Left colon (tissue), 2 donors: ENCODE data around the gene RNF157. TPM values are rescaled to one million over a fixed set of nuclear protein-coding genes. Genes with fewer than 3 reads are reported as not detected.
A peak's percentile ranks its signal among the peaks of the same experiment; 100 is the strongest.

ENCODE experiments used
- ATAC-seq: fragments of 200-7000 bp; cut with Tn5 transposase; one replicate; pipeline ENCODE4 v1.9.1; 2020; ENCODE audit warnings: mild to moderate bottlenecking, moderate library complexity
- DNase-seq, 2 donors: peaks; one replicate each; pipeline ENCODE4 v3.0.0-alpha.2; 2020
- intact Hi-C, 2 donors: fragments of 100-400 bp; cut with DNase I in 1 of 2; cut with micrococcal nuclease in 1 of 2; formaldehyde crosslinking; loops; one replicate each; pipeline versions ENCODE4 v1.11.2 to v1.14.0; 2022; cut with DNase I, micrococcal nuclease
- total RNA-seq, 2 donors: library from RNA; stranded (reverse); fragmentation: NEBNext Ultra II Directional; extraction: Animal tissue kit (Norgen Biotek cat#: 25700); gene quantifications; one replicate each; pipeline ENCODE4 v1.2.1, GENCODE V29; 2021
- donor health status: DM: no; HTN: no; CAD: no.
- donor health status: DM: yes; HTN: yes; CAD: no.

Gene RNF157
- total RNA-seq, 2 donors from 2014 or later = 23.6 to 89.3 TPM

GRCh38 chr17:76139801-76140660 lies 100.3 kb downstream of the RNF157 start:
- ATAC-seq (peak; percentile 76), DNase-seq (peak; percentile 56 to 67)
- intact Hi-C loops = no loop called here

GRCh38 chr17:76138896-76139752 lies 101.2 kb downstream of the RNF157 start:
- no peak for ATAC-seq
- intact Hi-C loops = no loop called here
- no peak for DNase-seq

- DNase-seq = no peak
- ATAC-seq = no peak
- intact Hi-C loops = no loop called here
Observed at GRCh38 chr17:76138234-76138895, 101.9 kb downstream of the RNF157 start.

- DNase-seq (no peak), ATAC-seq (no peak)
- intact Hi-C loops = no loop called here
Observed at GRCh38 chr17:76137351-76138233, 102.7 kb downstream of the RNF157 start.

DNA sequence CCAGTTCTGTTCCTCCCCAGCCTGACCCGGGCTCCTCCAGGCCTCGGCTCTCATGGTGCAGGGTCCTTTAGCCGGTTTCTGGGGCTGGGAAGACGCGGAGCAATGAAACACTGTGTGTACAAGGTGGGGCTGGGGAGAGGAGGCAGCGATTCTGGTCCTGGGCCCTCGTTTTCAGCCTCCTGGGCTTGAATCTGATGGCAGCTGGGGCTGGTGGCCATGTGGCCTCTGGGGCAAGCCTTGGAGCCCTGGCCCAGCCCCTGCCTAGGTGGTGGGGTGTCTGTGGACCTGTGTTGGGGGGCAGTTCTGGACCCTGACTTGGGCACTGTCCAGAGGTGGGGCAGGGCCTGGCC lies 103.3 kb downstream of the RNF157 start:
- no peak for DNase-seq
- intact Hi-C loops = no loop called here
- no peak for ATAC-seq

DNA sequence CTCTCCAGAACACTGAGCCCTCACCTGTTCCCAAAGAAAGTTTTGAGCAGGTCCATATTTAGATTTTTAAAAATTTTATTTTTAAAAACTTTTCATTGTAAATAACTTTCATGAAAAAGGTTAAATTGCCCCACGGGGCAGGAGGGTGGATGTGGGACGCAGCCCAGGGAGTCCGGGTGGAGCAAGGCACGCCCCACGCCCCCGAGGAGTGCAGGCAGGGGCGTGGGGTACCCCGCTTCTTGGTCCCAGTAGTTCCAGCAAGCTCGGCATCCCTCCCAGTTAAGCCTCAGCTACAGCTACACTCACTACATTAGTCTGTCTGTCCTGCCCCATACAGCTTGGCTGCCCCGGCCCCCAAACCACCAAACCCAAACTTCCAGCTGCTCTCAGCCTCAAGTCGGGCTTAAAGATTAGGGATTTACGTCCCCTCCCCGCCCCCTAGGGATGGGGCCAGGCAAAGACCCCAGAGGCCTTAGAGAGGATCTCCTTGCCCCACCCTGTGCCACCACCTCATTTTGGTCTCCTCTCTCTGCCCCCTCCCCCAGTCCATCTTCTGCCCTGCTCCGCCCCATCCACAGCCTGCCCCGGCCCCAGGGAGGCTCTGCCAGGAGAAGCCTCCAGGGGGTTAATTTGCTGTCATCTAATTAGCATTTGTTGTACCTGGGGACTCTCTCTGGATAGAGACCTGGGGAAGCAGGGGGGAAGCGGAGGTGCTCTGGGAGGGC lies 103.9 kb downstream of the RNF157 start:
- intact Hi-C loops = no loop called here
- ATAC-seq (no peak), DNase-seq (no peak)

GRCh38 chr17:76135810-76136188 lies 104.5 kb downstream of the RNF157 start:
- ATAC-seq (no peak), DNase-seq (no peak)
- intact Hi-C loops = no loop called here

DNA sequence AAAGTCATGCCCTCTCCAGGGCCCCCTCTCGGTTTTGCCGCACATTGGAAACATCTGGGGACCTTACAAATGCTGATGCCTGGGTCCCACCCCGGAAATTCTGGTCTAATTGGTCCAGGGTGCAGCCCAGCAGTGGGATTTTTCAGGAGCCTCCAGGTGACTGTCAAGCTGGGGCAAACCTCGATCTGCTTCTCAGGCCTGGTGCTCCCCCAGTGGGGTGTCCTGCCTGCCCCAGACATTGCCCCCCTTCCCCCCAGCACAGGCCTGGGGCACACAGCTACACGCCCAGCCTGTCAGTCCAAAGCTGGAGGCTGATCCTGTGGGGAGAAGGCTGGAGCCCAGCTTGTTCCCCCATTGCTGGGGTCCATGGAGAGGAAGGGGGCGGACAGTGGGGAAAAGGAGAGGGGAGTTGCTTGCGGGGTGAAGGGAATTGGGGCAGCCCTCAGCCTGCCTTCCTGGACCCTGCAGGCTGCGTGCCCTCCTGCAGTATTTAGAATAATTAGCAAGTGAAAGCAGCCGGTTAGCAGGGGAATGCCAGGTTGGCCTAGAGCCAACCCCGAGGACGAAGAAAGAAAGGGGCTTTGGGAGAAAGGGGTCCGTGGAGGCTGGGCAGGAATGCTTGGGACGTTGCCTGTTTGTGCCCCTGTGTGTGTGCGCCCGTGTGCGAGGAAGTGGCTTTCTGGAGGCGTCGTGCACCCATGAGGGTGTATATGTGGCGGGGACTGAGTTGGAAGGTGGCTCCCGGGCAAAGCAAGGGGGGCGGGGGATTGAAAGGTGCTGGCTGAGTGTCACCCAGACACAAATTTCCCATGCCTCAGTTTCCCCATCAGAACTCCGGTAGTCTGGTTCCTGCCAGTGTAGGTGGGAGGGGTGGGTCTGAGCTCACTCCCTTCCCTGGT lies 105.1 kb downstream of the RNF157 start:
- DNase-seq = no peak
- ATAC-seq = no peak
- intact Hi-C loops = no loop called here

GRCh38 chr17:76132574-76133338 lies 107.5 kb downstream of the RNF157 start:
- ATAC-seq = peak; percentile 93
- intact Hi-C loops = no loop called here

GRCh38 chr17:76131692-76132573 lies 108.4 kb downstream of the RNF157 start:
- DNase-seq (no peak), ATAC-seq (no peak)
- intact Hi-C loops = no loop called here

More at GRCh38 chr17:76132574-76133338, 107.5 kb downstream of the RNF157 start:
- peak; percentile 59 to 77 for DNase-seq

- ATAC-seq = no peak
- intact Hi-C loops = no loop called here
Observed at GRCh38 chr17:76131051-76131691, 109.1 kb downstream of the RNF157 start.

GRCh38 chr17:76130473-76130872 lies 109.8 kb downstream of the RNF157 start:
- ATAC-seq (no peak), DNase-seq (no peak)
- intact Hi-C loops = no loop called here

More at GRCh38 chr17:76131051-76131691, 109.1 kb downstream of the RNF157 start:
- DNase-seq = no peak

DNA sequence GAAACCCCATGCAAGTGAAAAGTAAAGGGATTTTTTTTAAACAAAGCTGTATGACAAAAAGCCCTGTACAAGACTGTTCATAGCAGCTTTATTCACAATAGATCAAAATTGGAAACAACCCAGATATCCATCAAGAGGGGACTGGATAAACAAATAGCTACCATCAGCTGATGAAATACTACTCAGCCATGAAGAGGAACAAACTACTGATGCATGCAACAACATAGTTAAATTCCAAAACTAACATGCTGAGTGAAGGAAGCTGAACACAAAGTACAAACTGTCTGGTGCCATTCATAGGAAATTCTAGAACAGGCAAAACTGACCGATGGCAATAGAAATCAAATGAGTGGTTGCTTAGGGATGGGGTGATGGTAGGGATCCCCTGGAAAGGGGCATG lies 114.4 kb downstream of the RNF157 start:
- intact Hi-C loops = loop anchor here (2.0 to 10.0 kb wide), 3 partner anchors 51 to 155 kb away; no protein-coding TSS in a partner anchor
- DNase-seq = no peak
- no peak for ATAC-seq

GRCh38 chr17:76125391-76125675 lies 115.0 kb downstream of the RNF157 start:
- ATAC-seq (no peak), DNase-seq (no peak)
- intact Hi-C loops = loop anchor here (5.0 to 10.0 kb wide), 2 partner anchors 52 to 149 kb away; no protein-coding TSS in a partner anchor
